SK-N-SH treated with all-trans-retinoic acid at 6 μM for 48 hours (cell line): ENCODE data around the gene PAFAH1B2.

Source experiments
- BACH2 ChIP-seq: fragments of 250-450 bp; sonication (Bioruptor Pico); IDR thresholded peaks from 2 replicates; pipeline ENCODE4 v1.9.0; 2021; ENCODE audit warnings: mild to moderate bottlenecking, borderline replicate concordance
- OSR1 ChIP-seq: fragments of 250-450 bp; sonication (Bioruptor Pico); IDR thresholded peaks from 2 replicates; pipeline ENCODE4 v1.8.0; 2022; ENCODE audit warnings: moderate library complexity, mild to moderate bottlenecking, inconsistent platforms
- PATZ1 ChIP-seq: fragments of 250-450 bp; sonication (Bioruptor Pico); IDR thresholded peaks from 2 replicates; pipeline ENCODE4 v1.8.0; 2020; ENCODE audit warnings: mild to moderate bottlenecking, moderate library complexity, borderline replicate concordance
- PPARA ChIP-seq: fragments of 250-450 bp; sonication (Bioruptor Pico); IDR thresholded peaks from 2 replicates; pipeline ENCODE4 v1.5.0; 2020; ENCODE audit warnings: mild to moderate bottlenecking, borderline replicate concordance
- RARB ChIP-seq: fragments of 250-450 bp; sonication (Bioruptor Pico); IDR thresholded peaks from 2 replicates; pipeline ENCODE4 v1.8.0; 2021; ENCODE audit warnings: mild to moderate bottlenecking, moderate library complexity
- SNAI2 ChIP-seq: fragments of 250-450 bp; sonication (Bioruptor Pico); IDR thresholded peaks from 2 replicates; pipeline ENCODE4 v1.5.0; 2020; ENCODE audit warnings: mild to moderate bottlenecking, moderate library complexity
- ZFP3 ChIP-seq: fragments of 250-450 bp; sonication (Bioruptor Pico); IDR thresholded peaks from 2 replicates; pipeline ENCODE4 v1.5.0; 2020; ENCODE audit warnings: mild to moderate bottlenecking, moderate library complexity

- TF ChIP-seq RARB (CRISPR knock-in tag) (no peak), BACH2 (no peak), SNAI2 (CRISPR knock-in tag) (no peak), PATZ1 (CRISPR knock-in tag) (no peak), ZFP3 (CRISPR knock-in tag) (no peak), PPARA (CRISPR knock-in tag) (no peak), OSR1 (CRISPR knock-in tag) (no peak)
Observed at GRCh38 chr11:117218133-117218915, 74.2 kb downstream of the PAFAH1B2 start.
